OCI-LY7 (cell line): Measurements from ENCODE around the gene ALPK3.

Experiments
- EZH2phosphoT487 ChIP-seq: fragments of 200-600 bp; sonication (generic); IDR thresholded peaks from 2 replicates; pipeline ENCODE4 v1.6.1; 2018; ENCODE audit warnings: low read depth, borderline replicate concordance, mild to moderate bottlenecking, mixed run types, antibody characterized with exemption, low read length, moderate library complexity, mixed read lengths
- TF ChIP-seq, protein P1 (sequence below): fragments of 200-600 bp; sonication (generic); conservative IDR thresholded peaks from 2 replicates; pipeline ENCODE4 v1.5.1; 2014; ENCODE audit warnings: mild to moderate bottlenecking, antibody characterized with exemption, low read length, moderate library complexity, mixed read lengths

GRCh38 chr15:84831028-84831427 is 13.9 kb downstream of the ALPK3 start:
- TF ChIP-seq, protein P1, sequence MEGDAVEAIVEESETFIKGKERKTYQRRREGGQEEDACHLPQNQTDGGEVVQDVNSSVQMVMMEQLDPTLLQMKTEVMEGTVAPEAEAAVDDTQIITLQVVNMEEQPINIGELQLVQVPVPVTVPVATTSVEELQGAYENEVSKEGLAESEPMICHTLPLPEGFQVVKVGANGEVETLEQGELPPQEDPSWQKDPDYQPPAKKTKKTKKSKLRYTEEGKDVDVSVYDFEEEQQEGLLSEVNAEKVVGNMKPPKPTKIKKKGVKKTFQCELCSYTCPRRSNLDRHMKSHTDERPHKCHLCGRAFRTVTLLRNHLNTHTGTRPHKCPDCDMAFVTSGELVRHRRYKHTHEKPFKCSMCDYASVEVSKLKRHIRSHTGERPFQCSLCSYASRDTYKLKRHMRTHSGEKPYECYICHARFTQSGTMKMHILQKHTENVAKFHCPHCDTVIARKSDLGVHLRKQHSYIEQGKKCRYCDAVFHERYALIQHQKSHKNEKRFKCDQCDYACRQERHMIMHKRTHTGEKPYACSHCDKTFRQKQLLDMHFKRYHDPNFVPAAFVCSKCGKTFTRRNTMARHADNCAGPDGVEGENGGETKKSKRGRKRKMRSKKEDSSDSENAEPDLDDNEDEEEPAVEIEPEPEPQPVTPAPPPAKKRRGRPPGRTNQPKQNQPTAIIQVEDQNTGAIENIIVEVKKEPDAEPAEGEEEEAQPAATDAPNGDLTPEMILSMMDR: no peak
- no peak for TF ChIP-seq EZH2phosphoT487
